Loucy (cell line): Measurements from ENCODE around the gene NAT14.

Experiments
- H2AFZ ChIP-seq: fragments of 200-600 bp; sonication (generic); 2 replicates; pipeline ENCODE4 v1.6.0; 2016; ENCODE audit warnings: antibody characterized with exemption, mild to moderate bottlenecking, low read length, moderate library complexity
- H3F3A ChIP-seq: fragments of 200-600 bp; 2 replicates; pipeline ENCODE4 v1.6.0; 2016; ENCODE audit warnings: antibody characterized with exemption, low read depth, mild to moderate bottlenecking
- H3K27me3 ChIP-seq: fragments of 200-600 bp; sonication (generic); 2 replicates; pipeline ENCODE4 v1.6.1; 2014; ENCODE audit warnings: low read length, mild to moderate bottlenecking; ENCODE audit not compliant: insufficient read depth, poor library complexity, severe bottlenecking
- H3K36me3 ChIP-seq: fragments of 200-600 bp; sonication (generic); 2 replicates; pipeline ENCODE4 v1.6.1; 2016; ENCODE audit warnings: low read length; ENCODE audit not compliant: insufficient read depth
- H3K4me1 ChIP-seq: fragments of 200-600 bp; sonication (generic); 2 replicates; pipeline ENCODE4 v1.5.1; 2014; ENCODE audit warnings: low read length, mild to moderate bottlenecking; ENCODE audit not compliant: insufficient read depth, poor library complexity, severe bottlenecking
- H3K4me2 ChIP-seq: fragments of 200-600 bp; sonication (generic); 2 replicates; pipeline ENCODE4 v1.6.0; 2014; ENCODE audit warnings: antibody characterized with exemption, low read length, low read depth, mild to moderate bottlenecking; ENCODE audit not compliant: poor library complexity, severe bottlenecking
- H3K4me3 ChIP-seq: fragments of 200-600 bp; sonication (generic); 2 replicates; pipeline ENCODE4 v1.5.1; 2014; ENCODE audit warnings: low read length, mild to moderate bottlenecking, mixed read lengths; ENCODE audit not compliant: poor library complexity, severe bottlenecking
- H3K79me2 ChIP-seq: fragments of 200-600 bp; sonication (generic); 2 replicates; pipeline ENCODE4 v1.6.1; 2014; ENCODE audit warnings: low read length; ENCODE audit not compliant: insufficient read depth
- H3K9ac ChIP-seq: fragments of 200-600 bp; sonication (generic); 2 replicates; pipeline ENCODE4 v1.6.0; 2014; ENCODE audit warnings: mild to moderate bottlenecking, low read depth, low read length, moderate library complexity; ENCODE audit not compliant: poor library complexity, severe bottlenecking
- H3K9me2 ChIP-seq: fragments of 200-600 bp; sonication (generic); replicated peaks from 2 replicates; pipeline ENCODE4 v1.6.1; 2016; ENCODE audit warnings: low read depth, low read length, mixed read lengths
- H3K9me3 ChIP-seq: fragments of 200-600 bp; sonication (generic); 2 replicates; pipeline ENCODE4 v1.6.1; 2014; ENCODE audit warnings: mild to moderate bottlenecking, antibody characterized with exemption, low read length, low read depth; ENCODE audit not compliant: insufficient read depth
- H4K20me1 ChIP-seq: fragments of 200-600 bp; sonication (generic); 2 replicates; pipeline ENCODE4 v1.6.0; 2014; ENCODE audit warnings: antibody characterized with exemption, low read length, mild to moderate bottlenecking; ENCODE audit not compliant: insufficient read depth, poor library complexity, severe bottlenecking
- EZH2phosphoT487 ChIP-seq: fragments of 200-600 bp; IDR thresholded peaks from 2 replicates; pipeline ENCODE4 v1.6.1; 2018; ENCODE audit warnings: antibody characterized with exemption, mild to moderate bottlenecking, moderate library complexity, borderline replicate concordance
- TF ChIP-seq, protein P1 (sequence below): fragments of 200-600 bp; sonication (generic); conservative IDR thresholded peaks from 2 replicates; pipeline ENCODE4 v1.5.1; 2014; ENCODE audit warnings: mild to moderate bottlenecking, antibody characterized with exemption, low read length

The NAT14 gene

DNA sequence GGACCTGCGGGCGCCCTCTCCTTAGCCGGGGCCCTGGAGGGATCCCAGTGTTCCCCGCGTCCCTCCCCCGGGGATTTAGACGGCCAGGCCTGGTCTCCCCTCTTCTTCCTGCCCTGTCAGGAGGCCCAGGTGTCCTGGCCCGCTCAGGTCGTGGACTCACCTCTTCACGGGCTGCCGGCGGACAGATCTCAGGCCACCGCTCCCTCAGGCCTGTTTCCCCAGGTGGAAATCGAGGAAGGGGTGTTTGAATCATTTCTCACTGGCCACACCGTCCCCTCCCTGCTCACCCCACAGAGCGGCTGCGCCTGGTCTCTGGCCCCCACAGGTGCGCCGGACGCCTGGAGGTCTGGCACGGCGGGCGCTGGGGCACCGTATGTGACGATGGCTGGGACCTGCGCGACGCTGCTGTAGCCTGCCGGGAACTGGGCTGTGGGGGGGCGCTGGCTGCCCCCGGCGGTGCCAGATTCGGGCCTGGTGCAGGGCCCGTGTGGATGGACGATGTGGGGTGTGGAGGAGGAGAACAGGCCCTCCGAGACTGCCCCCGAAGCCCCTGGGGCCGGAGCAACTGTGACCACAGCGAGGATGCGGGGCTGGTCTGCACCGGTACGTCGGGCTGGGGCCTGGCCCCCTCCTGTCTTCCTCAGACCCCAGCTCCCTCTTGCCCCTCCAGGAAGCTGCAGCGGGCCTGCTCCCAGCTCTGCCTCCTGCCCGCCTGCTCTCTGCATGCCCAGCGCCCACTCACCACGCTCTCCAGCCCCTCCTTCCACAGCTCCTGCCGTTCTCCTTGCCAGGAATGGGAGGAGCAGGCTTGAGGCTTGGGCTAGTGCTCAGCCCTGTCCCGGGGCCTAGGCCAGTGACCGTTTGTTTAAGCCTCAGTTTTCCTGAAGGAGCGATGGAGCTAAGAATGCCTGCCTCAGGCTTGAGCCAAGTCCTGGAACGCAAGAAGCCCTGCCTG lies 5.8 kb downstream of the NAT14 start:
- Histone ChIP-seq H3K27me3 (no peaks in the 10 kb centered on the region), H4K20me1 (no peaks in the 10 kb centered on the region), H3K4me3 (no peak overlapping the region), H3K9me2 (no peaks in the 10 kb centered on the region), H3F3A (no peaks in the 10 kb centered on the region), H3K9me3 (no peaks in the 10 kb centered on the region), H3K79me2 (no peaks in the 10 kb centered on the region), H3K4me2 (no peak overlapping the region), H3K4me1 (peaks cover 10% of the 10 kb centered on the region), H3K36me3 (no peaks in the 10 kb centered on the region), H2AFZ (no peak overlapping the region), H3K9ac (no peak overlapping the region)
- no peak for TF ChIP-seq EZH2phosphoT487
- TF ChIP-seq, protein P1, sequence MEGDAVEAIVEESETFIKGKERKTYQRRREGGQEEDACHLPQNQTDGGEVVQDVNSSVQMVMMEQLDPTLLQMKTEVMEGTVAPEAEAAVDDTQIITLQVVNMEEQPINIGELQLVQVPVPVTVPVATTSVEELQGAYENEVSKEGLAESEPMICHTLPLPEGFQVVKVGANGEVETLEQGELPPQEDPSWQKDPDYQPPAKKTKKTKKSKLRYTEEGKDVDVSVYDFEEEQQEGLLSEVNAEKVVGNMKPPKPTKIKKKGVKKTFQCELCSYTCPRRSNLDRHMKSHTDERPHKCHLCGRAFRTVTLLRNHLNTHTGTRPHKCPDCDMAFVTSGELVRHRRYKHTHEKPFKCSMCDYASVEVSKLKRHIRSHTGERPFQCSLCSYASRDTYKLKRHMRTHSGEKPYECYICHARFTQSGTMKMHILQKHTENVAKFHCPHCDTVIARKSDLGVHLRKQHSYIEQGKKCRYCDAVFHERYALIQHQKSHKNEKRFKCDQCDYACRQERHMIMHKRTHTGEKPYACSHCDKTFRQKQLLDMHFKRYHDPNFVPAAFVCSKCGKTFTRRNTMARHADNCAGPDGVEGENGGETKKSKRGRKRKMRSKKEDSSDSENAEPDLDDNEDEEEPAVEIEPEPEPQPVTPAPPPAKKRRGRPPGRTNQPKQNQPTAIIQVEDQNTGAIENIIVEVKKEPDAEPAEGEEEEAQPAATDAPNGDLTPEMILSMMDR, result no peak

DNA sequence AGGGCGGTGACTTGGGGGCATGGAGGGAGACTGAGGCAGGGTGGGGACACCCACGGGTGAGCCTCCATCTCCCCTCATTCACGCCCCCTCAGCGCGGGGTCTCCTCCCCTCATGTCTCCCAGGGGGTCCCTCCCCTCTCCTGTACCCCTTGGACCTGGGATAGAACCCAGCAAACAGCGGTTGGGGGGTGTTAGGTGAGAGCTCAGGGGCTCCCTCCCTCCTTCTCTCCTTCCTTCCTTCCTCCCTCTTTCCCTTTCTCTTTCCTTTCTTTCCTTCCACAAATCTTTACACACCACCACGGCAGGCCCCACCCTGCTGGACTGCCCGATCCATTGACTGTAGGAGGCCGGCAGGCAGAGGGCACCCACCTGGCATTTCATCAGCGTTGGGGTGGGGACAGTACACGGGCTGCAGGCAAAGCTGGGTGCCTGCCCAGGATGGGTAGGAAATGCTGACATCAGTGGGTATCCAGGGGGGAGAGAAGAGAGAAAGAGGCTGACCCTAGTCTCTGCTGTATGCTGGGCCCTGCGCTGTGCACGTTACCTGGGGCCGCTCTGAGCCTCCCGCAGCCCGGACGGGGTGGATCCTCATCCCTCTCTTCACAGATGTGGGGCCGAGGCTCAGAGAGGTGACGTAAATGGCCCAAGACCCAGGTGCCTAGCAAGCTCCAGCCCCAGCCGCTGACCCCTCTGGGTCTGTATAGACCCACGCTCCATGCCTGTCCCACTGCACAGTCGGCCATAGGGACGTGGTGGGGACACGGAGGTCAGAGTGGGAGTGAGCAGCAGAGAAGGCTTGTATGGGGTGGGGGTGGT lies 6.8 kb downstream of the NAT14 start:
- H3K4me2 ChIP-seq, result no peak overlapping the region

DNA sequence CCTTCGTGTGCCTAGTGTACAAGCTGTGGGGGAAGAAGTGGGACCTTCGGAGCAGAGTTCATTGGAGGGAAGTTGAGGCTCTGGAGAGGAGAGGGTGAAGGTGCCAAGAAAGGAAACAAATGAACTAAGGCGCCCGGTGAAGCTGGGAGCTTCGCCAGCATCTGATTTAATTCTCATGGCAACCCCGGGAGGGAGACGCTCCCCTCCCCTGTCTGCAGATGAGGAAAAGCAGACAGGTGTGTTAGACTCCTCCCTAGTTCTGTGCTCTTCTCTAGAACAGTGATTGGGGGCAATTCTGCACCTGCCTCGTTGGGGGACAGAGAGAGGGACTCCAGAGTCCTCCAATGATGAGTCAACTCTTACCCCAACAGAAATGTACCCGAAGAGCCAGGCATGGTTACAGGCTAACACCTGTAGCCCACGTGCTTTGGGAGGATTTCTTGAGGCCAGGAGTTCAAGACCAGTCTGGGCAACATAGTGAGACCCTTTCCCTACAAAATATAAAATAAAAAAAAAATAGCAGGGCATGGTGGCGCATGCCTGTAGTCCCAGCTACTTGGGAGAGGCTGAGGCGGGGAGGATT lies 7.5 kb downstream of the NAT14 start:
- Histone ChIP-seq H3K27me3 (no peaks in the 10 kb centered on the region), H3K36me3 (no peaks in the 10 kb centered on the region), H4K20me1 (no peaks in the 10 kb centered on the region), H3K4me2 (no peak overlapping the region), H3K4me1 (no peaks in the 10 kb centered on the region), H3K79me2 (no peaks in the 10 kb centered on the region), H3K9me3 (no peaks in the 10 kb centered on the region), H3F3A (no peaks in the 10 kb centered on the region), H3K4me3 (no peak overlapping the region), H3K9me2 (no peaks in the 10 kb centered on the region), H3K9ac (no peak overlapping the region), H2AFZ (no peak overlapping the region)
- TF ChIP-seq, protein P1, result no peak
- TF ChIP-seq EZH2phosphoT487, result no peak

More for the DNA sequence above, 6.8 kb downstream of the NAT14 start:
- Histone ChIP-seq H3K9me3 (no peaks in the 10 kb centered on the region), H3K79me2 (no peaks in the 10 kb centered on the region), H4K20me1 (no peaks in the 10 kb centered on the region), H2AFZ (no peak overlapping the region), H3F3A (no peaks in the 10 kb centered on the region), H3K4me1 (peaks cover 4% of the 10 kb centered on the region), H3K36me3 (no peaks in the 10 kb centered on the region), H3K4me3 (no peak overlapping the region), H3K9ac (no peak overlapping the region), H3K27me3 (no peaks in the 10 kb centered on the region), H3K9me2 (no peaks in the 10 kb centered on the region)
- TF ChIP-seq EZH2phosphoT487, result no peak
- TF ChIP-seq, protein P1, result no peak
